ENCODE data around the gene WFIKKN1. TPM values are rescaled to one million over a fixed set of nuclear protein-coding genes. Genes with fewer than 3 reads are reported as not detected.

Gene WFIKKN1
- total and polyA plus RNA-seq, 2 of the 13 experiments (the other 11 are each of a cell fraction or from before 2014, with no cell fraction given) = 1.7 to 4.9 TPM

GRCh38 chr16:627454-628239 is 3.1 kb upstream of the WFIKKN1 start (continued):
- no peak for TF ChIP-seq ZNF614 (CRISPR knock-in tag; IDR thresholded peaks at IDR 0.05; ENCODE audit: borderline replicate concordance)
- no peak for TF ChIP-seq MBD4 (IDR thresholded peaks at IDR 0.05; ENCODE audit: borderline replicate concordance, low read length)
- no peak for TF ChIP-seq TARDBP (CRISPR knock-in tag; IDR thresholded peaks at IDR 0.05)
- no peak for TF ChIP-seq CBX1 (IDR thresholded peaks at IDR 0.05; ENCODE audit: low read depth)
- no peak for TF ChIP-seq MXI1 (IDR thresholded peaks at IDR 0.05; ENCODE audit: borderline replicate concordance, low read depth, low read length)
- no peak for TF ChIP-seq ZNF768 (CRISPR knock-in tag; IDR thresholded peaks at IDR 0.05)
- TF ChIP-seq ZNF724P (CRISPR knock-in tag; IDR thresholded peaks at IDR 0.05; ENCODE audit: borderline replicate concordance) = no peak
- no peak for TF ChIP-seq TBP (CRISPR knock-in tag; IDR thresholded peaks at IDR 0.05)
- no peak for TF ChIP-seq ZFP90 (CRISPR knock-in tag; IDR thresholded peaks at IDR 0.05; ENCODE audit: borderline replicate concordance)
- no peak for TF ChIP-seq KLF6 (CRISPR knock-in tag; IDR thresholded peaks at IDR 0.05)
- TF ChIP-seq HINFP (CRISPR knock-in tag; IDR thresholded peaks at IDR 0.05; ENCODE audit: low read depth) = no peak
- TF ChIP-seq CSRNP1 (CRISPR knock-in tag; IDR thresholded peaks at IDR 0.05) = no peak
- TF ChIP-seq ZBTB33 (CRISPR knock-in tag; IDR thresholded peaks at IDR 0.05) = peak; percentile 99
- TF ChIP-seq ZBTB4 (CRISPR knock-in tag; IDR thresholded peaks at IDR 0.05; ENCODE audit: borderline replicate concordance) = peak; percentile 89; the same call in 1 of the 2 replicates
- TF ChIP-seq HNRNPUL1 (IDR thresholded peaks at IDR 0.05; ENCODE audit: low read depth, low read length) = no peak
